Measurements from ENCODE around the gene ZFYVE9.
"Not testable (repeated sequence)": the region's sequence is repeated elsewhere in the genome, so short reads cannot be mapped to it uniquely, and the experiment has no call there.

The ZFYVE9 gene

GRCh38 chr1:52368383-52369172 is 226.7 kb downstream of the ZFYVE9 start:
- H3K9me3 ChIP-seq (ENCODE audit: control insufficient read depth, insufficient read depth, low read length) = no peaks in the 10 kb centered on the region
- H3K4me3 ChIP-seq (ENCODE audit: low read length) = peak overlapping the region; percentile 70; the same call in 1 of the 2 replicates
- no CpG with 5 or more reads among the region's 51 CpGs for WGBS (ENCODE audit: insufficient coverage, insufficient read length)
- DNase-seq (ENCODE audit: low read depth, low spot score) = no peak
- peaks cover 8% of the 10 kb centered on the region for H3K36me3 ChIP-seq (ENCODE audit: control insufficient read depth, insufficient read depth, low read length)
- H3K27ac ChIP-seq (ENCODE audit: low read length) = no peak overlapping the region
- H3K27me3 ChIP-seq (ENCODE audit: control insufficient read depth, insufficient read depth, low read length) = no peaks in the 10 kb centered on the region
- peaks cover 4% of the 10 kb centered on the region; the same call in 1 of the 2 replicates for H3K4me1 ChIP-seq (ENCODE audit: control insufficient read depth, insufficient read depth, low read length)

DNA sequence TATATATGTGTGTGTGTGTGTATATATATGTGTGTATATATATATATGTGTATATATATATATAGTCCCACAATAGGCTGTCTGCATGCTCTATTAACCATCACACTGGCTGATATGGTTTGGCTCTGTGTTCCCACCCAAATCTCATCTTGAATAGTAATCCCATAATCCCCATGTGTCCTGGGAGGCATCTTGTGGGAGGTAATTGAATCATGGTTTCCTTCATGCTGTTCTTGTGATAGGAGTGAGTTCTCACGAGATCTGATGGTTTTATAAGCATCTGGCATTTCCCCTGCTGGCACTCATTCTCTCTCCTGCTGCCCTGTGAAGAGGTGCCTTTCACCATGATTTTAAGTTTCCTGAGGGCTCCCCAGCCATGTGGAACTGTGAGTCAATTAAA is 228.0 kb downstream of the ZFYVE9 start:
- not testable (repeated sequence) for H3K27me3 ChIP-seq (ENCODE audit: control insufficient read depth, insufficient read depth, low read length); H3K9me3 ChIP-seq (ENCODE audit: control insufficient read depth, insufficient read depth, low read length); H3K4me3 ChIP-seq (ENCODE audit: low read length); DNase-seq (ENCODE audit: low read depth, low spot score); H3K4me1 ChIP-seq (ENCODE audit: control insufficient read depth, insufficient read depth, low read length); H3K27ac ChIP-seq (ENCODE audit: low read length)
- no CpG with 5 or more reads among the region's 1 CpG for WGBS (ENCODE audit: insufficient coverage, insufficient read length)
- peaks cover 13% of the 10 kb centered on the region for H3K36me3 ChIP-seq (ENCODE audit: control insufficient read depth, insufficient read depth, low read length)

- H3K27ac ChIP-seq (ENCODE audit: low read length) = no peak overlapping the region
- no peak overlapping the region for H3K4me3 ChIP-seq (ENCODE audit: low read length)
- H3K27me3 ChIP-seq (ENCODE audit: control insufficient read depth, insufficient read depth, low read length) = no peaks in the 10 kb centered on the region
- H3K9me3 ChIP-seq (ENCODE audit: control insufficient read depth, insufficient read depth, low read length) = no peaks in the 10 kb centered on the region
- no peak for DNase-seq (ENCODE audit: low read depth, low spot score)
- WGBS (ENCODE audit: insufficient coverage, insufficient read length) = no CpG with 5 or more reads among the region's 3 CpGs
- no peaks in the 10 kb centered on the region for H3K4me1 ChIP-seq (ENCODE audit: control insufficient read depth, insufficient read depth, low read length)
- H3K36me3 ChIP-seq (ENCODE audit: control insufficient read depth, insufficient read depth, low read length) = peaks cover 56% of the 10 kb centered on the region
Measured at GRCh38 chr1:52385376-52385775, 243.5 kb downstream of the ZFYVE9 start.

GRCh38 chr1:52386458-52386857 is 244.6 kb downstream of the ZFYVE9 start:
- no CpG with 5 or more reads among the region's 5 CpGs for WGBS (ENCODE audit: insufficient coverage, insufficient read length)
- H3K27ac ChIP-seq (ENCODE audit: low read length) = no peak overlapping the region
- H3K9me3 ChIP-seq (ENCODE audit: control insufficient read depth, insufficient read depth, low read length) = no peaks in the 10 kb centered on the region
- peaks cover 48% of the 10 kb centered on the region for H3K36me3 ChIP-seq (ENCODE audit: control insufficient read depth, insufficient read depth, low read length)
- no peak for DNase-seq (ENCODE audit: low read depth, low spot score)
- H3K4me3 ChIP-seq (ENCODE audit: low read length) = no peak overlapping the region
- H3K4me1 ChIP-seq (ENCODE audit: control insufficient read depth, insufficient read depth, low read length) = no peaks in the 10 kb centered on the region
- no peaks in the 10 kb centered on the region for H3K27me3 ChIP-seq (ENCODE audit: control insufficient read depth, insufficient read depth, low read length)

GRCh38 chr1:52393174-52393573 is 251.3 kb downstream of the ZFYVE9 start:
- Histone ChIP-seq H3K4me3 (ENCODE audit: low read length) (no peak overlapping the region), H3K4me1 (ENCODE audit: control insufficient read depth, insufficient read depth, low read length) (no peaks in the 10 kb centered on the region), H3K27ac (ENCODE audit: low read length) (no peak overlapping the region), H3K36me3 (ENCODE audit: control insufficient read depth, insufficient read depth, low read length) (peaks cover 32% of the 10 kb centered on the region; the same call in 1 of the 2 replicates), H3K9me3 (ENCODE audit: control insufficient read depth, insufficient read depth, low read length) (no peaks in the 10 kb centered on the region), H3K27me3 (ENCODE audit: control insufficient read depth, insufficient read depth, low read length) (no peaks in the 10 kb centered on the region)
- no CpG with 5 or more reads among the region's 5 CpGs for WGBS (ENCODE audit: insufficient coverage, insufficient read length)
- DNase-seq (ENCODE audit: low read depth, low spot score) = no peak

Data from iPS DF 6.9 (cell line).